Uterus (tissue), 2 donors: ENCODE measurements around the gene BMAL2.

Source experiments
- CTCF ChIP-seq, 4 experiments: fragments of 200-600 bp in 2 of 4; fragments of 450-650 bp in 2 of 4; sonication (generic) in 2 of 4; IDR thresholded peaks; one replicate each; pipeline ENCODE4 v1.5.1; 2016 to 2019; ENCODE audit warnings: antibody characterized with exemption in 4 of 4, mild to moderate bottlenecking in 2 of 4, moderate library complexity in 1 of 4
- POLR2A ChIP-seq, 2 donors: fragments of 450-650 bp; IDR thresholded peaks; one replicate each; pipeline ENCODE4 v1.6.1; 2016; ENCODE audit warnings: antibody characterized with exemption in 2 of 2, mild to moderate bottlenecking in 1 of 2, moderate library complexity in 1 of 2

- no peak for TF ChIP-seq CTCF (IDR thresholded peaks at IDR 0.05)
- no peak for TF ChIP-seq POLR2A (IDR thresholded peaks at IDR 0.05)
Observed at GRCh38 chr12:27344760-27345159, 12.1 kb downstream of the BMAL2 start.
